Mononuclear cell (primary cell): ENCODE measurements around the gene TFAP2B. TPM values are rescaled to one million over a fixed set of nuclear protein-coding genes. Genes with fewer than 3 reads are reported as not detected.

Source experiments
- H3K27me3 ChIP-seq: 2 replicates; pipeline ENCODE4 v1.6.0; 2011; ENCODE audit warnings: low read length, control low read depth; ENCODE audit not compliant: insufficient read depth
- H3K4me1 ChIP-seq: 2 replicates; pipeline ENCODE4 v1.5.1; 2011; ENCODE audit warnings: mild to moderate bottlenecking, low read length, control low read depth; ENCODE audit not compliant: insufficient read depth
- H3K4me3 ChIP-seq: 2 replicates; pipeline ENCODE4 v1.5.1; 2011; ENCODE audit warnings: mild to moderate bottlenecking, low read length, moderate library complexity
- H3K9me3 ChIP-seq: 2 replicates; pipeline ENCODE4 v1.5.1; 2011; ENCODE audit warnings: low read depth, mild to moderate bottlenecking, control low read depth, low read length
- total RNA-seq: library from RNA; depleted of rRNA; stranded (reverse); fragments of >200 nt; gene quantifications from one replicate; pipeline ENCODE4 v1.2.3, GENCODE V29; 2012

Gene TFAP2B
- total RNA-seq, 1 donor: not detected

DNA sequence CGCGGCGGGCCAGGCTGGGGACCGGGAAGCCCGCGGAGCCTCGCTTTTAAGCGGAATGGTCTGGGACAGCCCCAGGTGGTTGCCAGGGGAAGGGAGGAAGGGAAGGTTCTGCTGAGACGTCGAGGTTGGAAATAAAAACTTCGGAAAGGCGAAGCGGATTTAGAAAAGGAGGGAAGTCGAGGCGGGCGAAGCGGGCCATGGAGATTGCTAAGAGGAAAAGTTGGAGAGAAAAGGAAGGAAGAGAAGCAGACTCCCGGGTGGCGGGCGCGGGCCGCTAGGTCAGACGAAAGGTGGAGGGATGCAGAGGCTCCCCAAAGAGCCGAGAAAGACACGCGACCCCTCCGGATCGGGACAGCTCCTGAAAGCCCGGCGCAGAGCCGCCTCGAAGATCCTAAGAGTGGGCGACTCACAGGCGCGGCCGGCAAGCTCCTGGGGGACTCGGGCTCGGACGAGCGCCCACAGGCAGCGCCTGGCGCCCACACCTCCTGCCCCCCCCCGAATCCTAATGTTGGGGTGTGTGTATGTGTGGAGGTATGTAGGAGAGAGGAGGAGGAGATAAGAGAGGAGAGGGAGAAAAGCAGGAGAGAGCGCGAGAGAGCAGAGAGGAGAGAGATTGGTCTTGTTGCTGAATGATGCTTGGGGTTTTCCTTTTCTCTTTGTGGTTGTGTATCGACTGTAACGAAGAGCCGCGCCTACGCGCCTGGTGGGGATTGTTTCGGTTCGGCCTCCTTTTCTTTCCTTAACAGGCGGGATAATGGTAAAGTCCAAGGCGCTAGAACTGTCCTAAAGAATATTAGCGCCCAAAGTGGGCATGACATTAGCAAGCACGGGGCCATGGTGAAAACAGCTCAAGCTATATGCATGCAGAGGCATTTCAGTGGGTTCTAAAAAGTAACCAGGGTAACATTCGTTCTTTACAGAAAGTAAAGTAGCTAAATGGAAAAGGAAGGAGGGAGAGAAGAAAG is 1.5 kb downstream of the TFAP2B start:
- Histone ChIP-seq H3K4me3 (no peak overlapping the region), H3K4me1 (no peaks in the 10 kb centered on the region), H3K9me3 (no peaks in the 10 kb centered on the region), H3K27me3 (peaks cover 94% of the 10 kb centered on the region)

DNA sequence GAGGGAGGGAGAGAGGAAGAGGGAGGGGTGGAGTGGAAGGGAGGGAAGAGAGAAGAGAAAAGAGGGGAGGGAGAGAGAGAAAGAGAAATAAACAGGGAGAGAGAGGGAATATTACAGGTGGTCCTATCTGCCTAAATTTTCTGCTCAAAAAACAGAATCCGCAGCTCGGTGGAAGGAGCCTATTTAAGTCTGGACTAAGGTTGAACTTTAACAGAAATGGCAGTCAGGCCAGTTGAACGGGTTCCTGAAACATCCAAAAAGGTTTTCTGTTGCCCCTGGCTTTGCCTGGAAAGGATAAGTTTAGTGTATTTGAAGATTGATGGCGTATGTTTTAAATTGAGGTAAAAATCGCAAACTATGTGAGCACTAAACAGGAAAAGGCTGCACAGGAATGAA is 2.2 kb downstream of the TFAP2B start:
- Histone ChIP-seq H3K4me3 (no peak overlapping the region), H3K4me1 (no peaks in the 10 kb centered on the region), H3K27me3 (peaks cover 94% of the 10 kb centered on the region), H3K9me3 (no peaks in the 10 kb centered on the region)

DNA sequence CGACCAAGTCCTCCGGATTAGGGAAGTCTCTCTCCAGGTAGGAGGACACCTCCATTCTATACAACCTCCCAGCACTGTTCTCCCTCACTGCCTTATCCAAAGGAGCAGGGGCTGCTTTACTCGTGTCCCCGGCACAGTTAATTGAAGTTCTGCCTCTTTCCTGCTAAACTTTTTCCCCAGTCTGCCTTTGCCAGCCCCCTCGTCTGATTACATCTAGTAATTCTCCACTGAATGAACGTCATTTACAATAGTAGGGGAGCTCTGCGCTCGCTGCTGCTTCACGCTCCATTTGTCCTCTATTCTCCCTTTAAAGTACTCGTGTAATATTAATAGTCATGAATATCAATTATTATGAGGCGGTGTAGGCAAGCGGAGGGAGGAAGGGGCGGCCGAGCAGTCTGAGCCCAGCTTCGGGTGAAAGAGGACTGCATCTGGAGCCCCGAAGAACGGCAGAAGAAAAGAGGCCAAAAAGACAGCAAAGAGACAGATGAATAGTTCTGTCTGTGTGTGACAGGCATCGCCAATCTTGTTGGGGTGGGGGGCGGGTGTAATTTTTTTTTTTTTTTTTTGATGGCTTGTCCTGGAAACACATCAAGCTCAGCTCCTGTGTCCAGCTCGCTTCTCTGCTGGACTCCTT is 2.9 kb downstream of the TFAP2B start:
- H3K27me3 ChIP-seq: peaks cover 94% of the 10 kb centered on the region
- no peaks in the 10 kb centered on the region for H3K9me3 ChIP-seq

DNA sequence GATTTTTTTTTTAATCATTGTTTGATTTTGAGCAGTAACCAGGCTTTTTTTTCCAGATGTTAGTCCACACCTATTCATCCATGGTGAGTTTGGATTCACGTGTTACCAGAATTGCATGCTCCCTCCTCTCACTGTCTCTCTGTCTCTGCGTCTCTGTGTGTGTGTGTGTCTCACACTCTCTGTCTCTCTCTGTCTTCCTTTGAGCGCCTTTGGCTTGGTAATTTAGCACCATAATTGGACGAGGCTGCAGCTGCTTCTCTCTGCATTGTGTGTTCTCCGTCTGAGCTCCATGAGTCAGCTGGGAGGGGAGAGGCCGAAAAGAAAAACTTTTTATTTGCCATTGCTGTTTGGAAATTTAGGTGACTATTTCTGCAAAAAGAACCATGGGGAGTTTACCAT is 3.4 kb downstream of the TFAP2B start:
- Histone ChIP-seq H3K9me3 (no peaks in the 10 kb centered on the region), H3K4me3 (no peak overlapping the region), H3K27me3 (peaks cover 94% of the 10 kb centered on the region), H3K4me1 (no peaks in the 10 kb centered on the region)

More for the DNA sequence above, 2.9 kb downstream of the TFAP2B start:
- H3K4me3 ChIP-seq: no peak overlapping the region
- no peaks in the 10 kb centered on the region for H3K4me1 ChIP-seq

DNA sequence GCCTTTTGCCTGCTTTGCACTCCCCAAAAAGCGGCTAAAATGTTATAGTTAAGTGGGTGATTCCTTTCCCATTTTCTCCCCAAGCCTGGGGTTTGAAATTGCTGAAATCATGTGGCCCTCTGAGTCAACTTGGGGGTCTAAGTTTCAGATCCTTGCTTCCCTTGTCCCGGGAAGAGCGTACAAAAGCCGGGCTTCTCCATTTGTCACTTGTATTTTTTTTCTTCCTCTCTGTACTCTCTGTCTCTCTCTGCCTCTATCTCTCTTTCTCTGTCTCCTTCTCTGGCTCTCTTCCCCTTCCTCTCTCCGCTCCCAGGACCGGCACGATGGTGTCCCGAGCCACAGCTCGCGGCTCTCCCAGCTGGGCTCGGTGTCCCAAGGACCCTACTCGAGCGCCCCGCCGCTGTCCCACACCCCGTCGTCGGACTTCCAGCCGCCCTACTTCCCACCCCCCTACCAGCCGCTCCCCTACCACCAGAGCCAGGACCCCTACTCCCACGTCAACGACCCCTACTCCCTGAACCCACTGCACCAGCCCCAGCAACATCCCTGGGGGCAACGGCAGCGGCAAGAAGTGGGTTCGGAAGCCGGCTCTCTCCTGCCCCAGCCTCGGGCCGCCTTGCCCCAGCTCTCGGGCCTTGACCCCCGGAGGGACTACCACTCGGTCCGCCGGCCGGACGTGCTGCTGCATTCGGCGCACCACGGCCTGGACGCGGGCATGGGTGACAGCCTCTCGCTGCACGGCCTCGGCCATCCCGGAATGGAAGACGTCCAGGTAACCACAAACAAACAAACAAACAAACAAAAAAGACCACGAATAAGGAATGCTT is 4.6 kb downstream of the TFAP2B start:
- Histone ChIP-seq H3K9me3 (no peaks in the 10 kb centered on the region), H3K27me3 (peaks cover 94% of the 10 kb centered on the region), H3K4me1 (no peaks in the 10 kb centered on the region), H3K4me3 (no peak overlapping the region)

DNA sequence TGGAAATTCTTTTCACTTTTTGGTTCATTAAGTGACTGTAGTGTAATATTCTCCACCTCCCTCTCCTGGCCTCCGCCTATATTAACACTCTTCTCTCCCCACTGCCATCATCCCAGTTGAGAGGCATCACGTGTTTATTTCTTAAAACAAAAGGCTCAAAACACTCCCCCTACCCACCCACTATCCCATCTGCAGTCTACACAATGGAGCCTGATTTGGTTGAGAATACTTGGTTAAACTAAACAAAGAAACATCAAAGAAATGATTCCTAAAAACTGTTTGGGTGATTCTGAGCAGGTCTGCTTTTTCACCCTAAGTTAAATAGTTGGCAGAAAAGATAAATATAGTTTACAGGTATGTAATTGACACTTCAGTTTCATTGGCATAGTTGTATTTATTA is 5.9 kb downstream of the TFAP2B start:
- Histone ChIP-seq H3K27me3 (peaks cover 87% of the 10 kb centered on the region), H3K4me1 (no peaks in the 10 kb centered on the region), H3K9me3 (no peaks in the 10 kb centered on the region), H3K4me3 (no peak overlapping the region)

DNA sequence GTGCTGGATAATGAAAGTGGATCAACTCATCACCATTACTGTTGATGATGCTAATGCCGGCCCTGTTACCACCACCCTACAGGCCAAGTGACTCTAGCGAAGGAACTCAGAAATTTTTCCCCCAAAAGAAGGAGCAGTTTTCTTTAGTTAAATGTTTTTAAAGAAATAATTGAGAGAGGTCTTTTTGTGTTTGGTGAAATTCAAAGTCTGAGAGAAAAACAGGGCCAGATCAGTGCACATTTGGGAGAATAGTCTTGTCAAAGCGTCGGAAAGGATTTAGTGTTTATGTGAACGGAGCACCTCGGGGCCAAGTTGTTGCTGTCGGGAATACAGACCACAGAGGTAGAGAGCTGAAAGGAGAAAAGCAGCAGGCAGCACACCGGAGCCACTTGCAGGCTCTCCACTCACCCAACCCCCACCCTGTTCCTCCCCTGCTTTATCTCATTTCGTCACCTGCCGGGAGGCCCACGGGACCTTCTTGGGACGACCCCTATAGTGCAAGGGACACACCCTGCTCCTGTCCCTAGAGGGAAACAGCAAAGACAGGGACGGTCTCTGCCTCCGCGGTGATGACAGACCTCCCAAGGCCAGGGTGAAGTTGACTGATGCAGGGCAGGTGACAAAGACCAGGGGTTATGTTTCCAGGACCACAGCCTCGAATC is 6.8 kb downstream of the TFAP2B start:
- H3K27me3 ChIP-seq: peaks cover 85% of the 10 kb centered on the region
- H3K9me3 ChIP-seq: no peaks in the 10 kb centered on the region

DNA sequence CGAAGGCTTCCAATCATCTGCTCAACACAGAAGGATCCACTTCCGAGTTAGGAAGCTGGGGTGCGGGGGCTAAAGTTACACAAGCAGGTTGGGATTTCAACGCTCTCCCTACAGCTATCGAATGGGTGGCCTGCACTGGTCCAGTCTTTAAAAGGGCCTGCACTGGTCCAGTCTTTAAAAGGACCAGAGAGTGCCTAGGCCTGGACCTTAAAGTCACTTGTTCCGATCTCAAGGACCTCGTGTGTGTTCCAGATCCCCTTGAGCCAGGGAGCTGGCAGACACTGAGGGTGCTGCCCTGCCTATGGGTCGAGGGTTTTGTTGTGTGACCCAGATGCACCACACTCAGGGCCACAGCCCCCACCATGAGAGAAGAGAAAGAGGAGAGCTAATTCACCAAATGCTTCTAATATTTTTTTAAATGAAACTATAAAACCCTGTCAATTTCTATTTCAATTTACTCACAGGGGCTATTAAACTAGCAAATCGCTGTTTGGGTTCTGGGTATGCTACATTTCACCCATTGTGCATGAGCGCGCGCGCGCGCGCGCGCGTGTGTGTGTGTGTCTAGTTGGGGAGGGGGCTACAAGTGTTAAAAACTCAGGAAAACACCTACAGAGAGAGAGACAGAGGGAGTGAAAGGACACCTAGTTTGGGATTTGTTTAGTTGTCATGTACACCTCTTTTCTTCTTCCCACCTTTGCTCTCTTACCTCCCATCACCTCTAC is 7.5 kb downstream of the TFAP2B start:
- Histone ChIP-seq H3K4me3 (no peak overlapping the region), H3K9me3 (no peaks in the 10 kb centered on the region), H3K27me3 (peaks cover 85% of the 10 kb centered on the region), H3K4me1 (no peaks in the 10 kb centered on the region)

More for the DNA sequence above, 6.8 kb downstream of the TFAP2B start:
- H3K4me3 ChIP-seq: no peak overlapping the region
- no peaks in the 10 kb centered on the region for H3K4me1 ChIP-seq

DNA sequence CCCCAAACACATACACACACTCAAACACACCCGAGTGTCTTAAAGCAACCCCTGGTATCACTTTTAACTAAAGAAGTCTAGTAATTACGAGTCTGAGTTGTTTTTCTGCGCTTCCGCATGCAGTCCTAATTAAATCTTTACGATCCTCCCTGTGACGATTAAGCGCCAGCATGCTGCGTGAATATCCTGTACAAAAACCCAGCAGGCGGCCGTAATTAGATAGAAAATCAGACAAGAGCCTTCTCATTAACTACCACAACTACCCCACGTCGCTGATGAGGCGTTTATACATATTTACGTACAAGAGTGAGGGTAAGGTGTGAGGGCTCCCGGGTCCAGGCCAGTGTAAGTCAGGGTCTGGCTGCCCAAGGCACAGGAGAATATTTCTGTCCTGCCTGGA is 8.1 kb downstream of the TFAP2B start:
- no peak overlapping the region for H3K4me3 ChIP-seq
- H3K9me3 ChIP-seq: no peaks in the 10 kb centered on the region
- no peaks in the 10 kb centered on the region for H3K4me1 ChIP-seq
- H3K27me3 ChIP-seq: peaks cover 86% of the 10 kb centered on the region

DNA sequence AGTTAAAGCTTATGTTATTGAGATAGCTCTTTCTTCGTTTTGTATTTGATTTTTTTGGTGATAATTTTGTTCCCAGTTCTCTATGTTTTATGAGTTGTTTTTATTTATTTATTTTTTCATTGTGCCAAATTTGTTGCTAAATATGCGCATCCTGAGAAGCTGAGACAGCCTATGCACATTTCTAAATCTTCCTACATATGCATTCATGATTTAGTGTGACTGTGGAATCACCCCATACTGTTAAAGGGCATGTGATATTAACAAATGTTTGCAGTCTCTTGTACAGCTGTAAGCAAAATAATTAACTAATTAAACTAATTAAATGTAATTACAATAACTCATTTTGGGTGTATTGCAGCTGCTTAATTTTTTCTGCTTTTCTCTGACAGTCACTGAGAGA is 10.4 kb downstream of the TFAP2B start:
- Histone ChIP-seq H3K9me3 (no peaks in the 10 kb centered on the region), H3K4me3 (no peak overlapping the region), H3K4me1 (no peaks in the 10 kb centered on the region), H3K27me3 (peaks cover 80% of the 10 kb centered on the region)

DNA sequence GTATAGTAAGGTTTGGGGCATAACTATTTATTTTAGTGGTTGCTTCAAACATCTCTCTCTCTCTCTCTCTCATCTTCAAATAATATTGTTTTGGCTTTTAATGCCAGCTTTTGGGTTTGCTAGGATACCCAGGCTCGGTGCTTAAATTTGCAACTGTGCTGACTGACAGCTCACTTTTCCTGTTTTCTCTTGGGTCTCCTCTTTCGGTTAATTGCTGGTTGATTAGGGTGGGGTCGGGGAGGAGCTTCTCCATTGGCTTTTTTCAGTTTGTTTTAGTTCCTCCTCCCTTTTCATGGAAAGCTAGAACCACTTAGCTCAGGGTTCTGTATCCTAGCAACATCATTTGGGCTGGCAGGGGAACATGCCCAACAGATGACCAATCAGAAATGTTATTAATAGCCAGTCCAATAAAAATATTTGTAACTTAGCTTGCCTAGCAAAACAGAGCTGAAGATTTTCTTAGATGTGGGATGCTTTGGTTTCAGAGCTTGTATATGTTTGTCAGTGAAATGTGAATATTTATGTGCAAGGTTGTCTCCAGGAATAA is 11.3 kb downstream of the TFAP2B start:
- Histone ChIP-seq H3K4me3 (no peak overlapping the region), H3K9me3 (no peaks in the 10 kb centered on the region), H3K4me1 (no peaks in the 10 kb centered on the region), H3K27me3 (peaks cover 80% of the 10 kb centered on the region)

DNA sequence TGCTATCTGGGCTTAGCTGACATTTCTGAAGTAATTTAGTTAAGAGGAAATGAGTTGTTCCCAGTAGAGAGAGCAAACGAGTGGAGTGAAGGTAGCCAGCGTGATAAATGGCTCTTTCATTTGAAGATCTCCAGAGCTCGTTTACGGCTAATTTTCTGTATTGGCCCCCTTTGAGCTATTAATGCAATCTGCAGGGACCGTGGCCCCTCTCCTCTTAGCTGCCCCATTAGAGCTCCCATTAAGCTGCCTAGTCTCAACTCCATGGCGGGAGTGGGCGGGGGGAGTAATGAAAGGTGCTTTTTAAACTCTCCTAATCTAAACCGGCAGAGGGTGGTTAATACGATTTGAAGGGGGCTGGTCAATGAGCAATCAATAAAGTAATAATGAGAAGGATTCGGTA is 12.5 kb downstream of the TFAP2B start:
- H3K27me3 ChIP-seq: peaks cover 80% of the 10 kb centered on the region
- no peaks in the 10 kb centered on the region for H3K4me1 ChIP-seq
- no peaks in the 10 kb centered on the region for H3K9me3 ChIP-seq
- H3K4me3 ChIP-seq: no peak overlapping the region

DNA sequence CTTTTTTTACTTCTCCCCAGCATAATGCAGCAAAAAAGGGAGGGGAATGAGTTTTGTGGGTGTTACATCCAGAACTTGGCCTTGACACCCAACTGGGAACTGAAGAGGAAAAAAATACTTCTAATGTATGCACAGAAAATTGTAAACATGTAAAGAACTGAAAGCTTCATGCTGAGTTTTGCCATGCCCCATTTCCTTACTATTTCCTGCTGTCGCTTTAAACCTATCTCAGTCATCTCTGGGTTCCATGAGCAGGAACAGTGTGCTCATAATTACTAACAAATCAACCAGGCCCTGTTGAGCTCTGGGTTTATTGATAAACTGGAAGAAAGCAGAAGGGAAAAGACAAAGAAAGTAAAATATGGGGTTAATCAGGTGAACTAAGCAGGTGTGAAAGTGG is 14.2 kb downstream of the TFAP2B start:
- Histone ChIP-seq H3K9me3 (no peaks in the 10 kb centered on the region), H3K27me3 (peaks cover 80% of the 10 kb centered on the region), H3K4me1 (no peaks in the 10 kb centered on the region), H3K4me3 (no peak overlapping the region)

DNA sequence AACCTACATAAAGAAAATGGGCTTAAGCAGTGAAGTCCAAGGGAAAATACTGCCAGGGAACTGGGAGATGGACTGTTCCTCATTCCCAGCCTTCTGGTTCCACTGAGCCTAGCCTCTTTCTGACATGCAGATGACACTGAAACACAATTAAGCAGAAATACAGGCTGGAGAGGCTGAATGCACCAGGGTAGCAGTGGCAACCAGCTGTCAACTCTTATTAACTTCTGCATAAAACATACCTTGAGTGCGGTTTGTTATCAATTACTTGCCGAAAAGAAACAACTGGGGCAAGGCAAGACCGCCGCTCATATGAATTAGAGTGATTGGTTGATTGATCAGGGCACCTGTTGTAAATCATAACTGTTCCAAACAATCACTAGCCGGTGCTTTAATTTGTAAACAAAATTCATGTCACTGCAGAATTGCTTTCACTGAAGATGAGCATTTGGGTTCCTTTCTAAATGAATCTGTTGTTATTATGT is 16.3 kb downstream of the TFAP2B start:
- Histone ChIP-seq H3K9me3 (no peaks in the 10 kb centered on the region), H3K4me3 (no peak overlapping the region), H3K27me3 (peaks cover 90% of the 10 kb centered on the region), H3K4me1 (no peaks in the 10 kb centered on the region)
